Brain microvascular endothelial cell (primary cell): Measurements from ENCODE around the gene ROR2.
"Not testable (repeated sequence)": the region's sequence is repeated elsewhere in the genome, so short reads cannot be mapped to it uniquely, and the experiment has no call there.

ENCODE experiments used
- DNase-seq: peaks from one replicate; pipeline ENCODE4 v3.0.0-alpha.2; 2020
- H3K27ac ChIP-seq: fragments of 250-450 bp; sonication (Bioruptor Pico); 2 replicates; pipeline ENCODE4 v1.5.1; 2020; ENCODE audit warnings: mild to moderate bottlenecking, moderate library complexity
- H3K27me3 ChIP-seq: fragments of 250-450 bp; sonication (Bioruptor Pico); replicated peaks from 2 replicates; pipeline ENCODE4 v1.5.1; 2020; ENCODE audit warnings: mild to moderate bottlenecking
- H3K36me3 ChIP-seq: fragments of 250-450 bp; sonication (Bioruptor Pico); replicated peaks from 2 replicates; pipeline ENCODE4 v1.5.1; 2020; ENCODE audit warnings: mild to moderate bottlenecking
- H3K4me3 ChIP-seq: 2 replicates; pipeline ENCODE4 v1.5.1; 2011; ENCODE audit warnings: low read depth, mild to moderate bottlenecking, control low read depth, low read length, moderate library complexity
- CTCF ChIP-seq: IDR thresholded peaks from 2 replicates; pipeline ENCODE4 v1.5.1; 2011; ENCODE audit warnings: low read depth, mild to moderate bottlenecking, moderate library complexity, low read length, control low read depth, inconsistent platforms; ENCODE audit errors: missing control alignments
- in situ Hi-C: cut with HindIII; loops from 2 replicates; pipeline ENCODE4 v1.10.0; 2017; ENCODE audit warnings: low sequenced_read_pairs, low pct_ligation_motif_present

ROR2 gene

GRCh38 chr9:91642771-91643170 is 307.3 kb downstream of the ROR2 start:
- Histone ChIP-seq H3K4me3 (no peak overlapping the region), H3K36me3 (no peaks in the 10 kb centered on the region), H3K27me3 (no peaks in the 10 kb centered on the region), H3K27ac (no peak overlapping the region)
- in situ Hi-C loops, result no loop called here
- no peak for TF ChIP-seq CTCF
- no peak for DNase-seq

DNA sequence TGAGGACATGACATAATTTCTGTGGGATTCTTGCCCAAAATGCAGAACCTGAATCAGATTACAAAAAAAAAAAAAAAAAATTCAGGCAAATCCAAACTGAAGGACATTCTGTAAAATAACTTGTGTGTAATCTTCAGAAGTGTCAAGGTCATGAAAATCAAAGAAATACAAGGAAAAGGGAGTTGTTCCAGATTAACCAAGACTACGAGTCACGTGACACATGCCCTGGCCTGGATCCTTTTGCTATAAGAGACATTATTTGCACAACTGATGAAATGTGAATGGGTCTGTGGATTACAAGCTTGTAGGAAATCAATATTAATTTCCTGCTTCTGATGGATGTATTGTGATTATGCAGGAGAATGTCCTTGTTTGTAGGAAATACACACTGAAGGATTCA is 309.6 kb downstream of the ROR2 start:
- DNase-seq, result no peak
- no peak for TF ChIP-seq CTCF
- Histone ChIP-seq H3K4me3 (no peak overlapping the region), H3K36me3 (no peaks in the 10 kb centered on the region), H3K27ac (no peak overlapping the region), H3K27me3 (no peaks in the 10 kb centered on the region)
- in situ Hi-C loops, result no loop called here

GRCh38 chr9:91639054-91639453 is 311.0 kb downstream of the ROR2 start:
- Histone ChIP-seq H3K36me3 (no peaks in the 10 kb centered on the region), H3K27me3 (no peaks in the 10 kb centered on the region), H3K4me3 (no peak overlapping the region), H3K27ac (no peak overlapping the region)
- DNase-seq, result no peak
- no peak for TF ChIP-seq CTCF
- in situ Hi-C loops, result no loop called here

DNA sequence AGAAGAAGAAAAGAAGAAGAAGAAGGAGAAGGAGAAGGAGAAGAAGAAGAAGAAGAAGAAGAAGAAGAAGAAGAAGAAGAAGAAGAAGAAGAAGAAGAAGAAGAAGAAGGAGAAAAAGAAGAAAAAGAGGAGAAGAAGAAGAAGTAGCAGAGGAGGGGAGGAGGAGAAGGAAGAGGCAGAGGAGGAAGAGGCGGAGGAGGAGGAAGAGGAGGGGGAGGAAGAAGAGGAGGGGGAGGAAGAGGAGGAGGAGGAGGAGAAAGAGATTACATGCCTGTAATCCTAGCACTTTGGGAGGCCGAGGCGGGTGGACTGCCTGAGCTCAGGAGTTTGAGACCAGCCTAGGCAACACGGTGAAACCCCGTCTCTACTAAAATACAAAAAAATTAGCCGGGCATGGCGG is 315.2 kb downstream of the ROR2 start:
- H3K4me3 ChIP-seq, H3K36me3 ChIP-seq, in situ Hi-C loops, H3K27me3 ChIP-seq, H3K27ac ChIP-seq, DNase-seq: not testable (repeated sequence)

DNA sequence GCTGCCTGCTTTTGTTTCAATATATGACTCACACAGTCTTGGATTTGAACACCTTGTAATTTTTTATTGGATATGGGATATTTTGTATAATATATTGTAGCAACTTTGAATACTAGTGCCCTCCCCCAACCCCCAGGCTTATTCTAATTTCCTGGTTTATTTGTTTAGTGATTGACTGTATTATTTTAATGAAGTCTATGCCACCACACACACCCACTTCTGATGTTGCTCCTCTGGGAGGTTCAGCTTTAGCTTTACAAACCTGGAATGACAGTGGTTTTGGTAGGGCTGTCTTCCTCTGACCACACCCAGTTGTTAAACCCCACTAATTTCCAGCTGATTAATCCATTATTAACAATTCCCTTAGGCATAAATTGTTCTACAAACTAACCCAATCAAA is 320.3 kb downstream of the ROR2 start:
- in situ Hi-C loops, result no loop called here
- TF ChIP-seq CTCF, result no peak
- Histone ChIP-seq H3K4me3 (no peak overlapping the region), H3K27ac (no peak overlapping the region), H3K27me3 (peaks cover 3% of the 10 kb centered on the region), H3K36me3 (no peaks in the 10 kb centered on the region)
- DNase-seq, result no peak

GRCh38 chr9:91628892-91629291 is 321.1 kb downstream of the ROR2 start:
- no peak for TF ChIP-seq CTCF
- in situ Hi-C loops, result no loop called here
- Histone ChIP-seq H3K36me3 (no peaks in the 10 kb centered on the region), H3K27me3 (peaks cover 3% of the 10 kb centered on the region), H3K4me3 (no peak overlapping the region), H3K27ac (no peak overlapping the region)
- DNase-seq, result no peak

DNA sequence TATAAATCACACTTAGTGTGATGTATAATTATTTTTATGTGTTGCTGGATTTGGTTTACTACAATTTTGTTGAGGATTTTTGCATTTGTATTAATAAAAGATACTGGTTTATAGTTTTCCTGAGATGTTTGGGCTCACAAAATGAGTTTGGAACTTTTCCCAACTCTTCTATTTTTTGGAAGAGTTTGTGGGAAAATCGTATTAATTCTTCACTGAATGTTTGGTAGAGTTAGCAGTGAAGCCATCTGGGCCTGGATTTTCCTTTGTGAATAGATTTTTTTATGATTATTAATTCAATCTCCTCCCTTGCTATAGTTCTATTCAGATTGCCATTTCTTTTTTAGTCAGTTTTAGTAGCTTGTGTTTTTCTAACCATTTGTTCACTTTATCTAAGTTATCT is 324.7 kb downstream of the ROR2 start:
- Histone ChIP-seq H3K27me3 (no peaks in the 10 kb centered on the region), H3K4me3 (no peak overlapping the region), H3K27ac (no peak overlapping the region), H3K36me3 (no peaks in the 10 kb centered on the region)
- no peak for TF ChIP-seq CTCF
- DNase-seq, result no peak
- in situ Hi-C loops, result no loop called here
